Liver (tissue), 9 donors: ENCODE results near the gene SAYSD1. TPM values are rescaled to one million over a fixed set of nuclear protein-coding genes. Genes with fewer than 3 reads are reported as not detected.

Source experiments
- DNase-seq: peaks from one replicate; pipeline ENCODE4 v3.0.0-alpha.2; 2017; ENCODE audit warnings: low spot score
- H3K27ac ChIP-seq, 2 donors: one replicate each; pipeline ENCODE4 v1.7.0; 2013; ENCODE audit warnings: inconsistent platforms in 2 of 2, low read length in 2 of 2, control low read depth in 1 of 2, low read depth in 1 of 2, mild to moderate bottlenecking in 1 of 2
- H3K27me3 ChIP-seq, 4 donors: one replicate each; pipeline versions ENCODE4 v1.6.1 to v1.7.0; 2013; ENCODE audit warnings: low read length in 3 of 4, inconsistent platforms in 1 of 4, mild to moderate bottlenecking in 1 of 4, moderate library complexity in 1 of 4; ENCODE audit not compliant: control insufficient read depth in 4 of 4, insufficient read depth in 4 of 4
- H3K36me3 ChIP-seq, 4 donors: one replicate each; pipeline versions ENCODE4 v1.6.1 to v1.7.0; 2013; ENCODE audit warnings: low read length in 3 of 4, mild to moderate bottlenecking in 3 of 4, low read depth in 1 of 4, moderate library complexity in 1 of 4; ENCODE audit not compliant: control insufficient read depth in 4 of 4, insufficient read depth in 3 of 4
- H3K4me1 ChIP-seq, 4 donors: one replicate each; pipeline versions ENCODE4 v1.6.1 to v1.7.0; 2013; ENCODE audit warnings: low read length in 3 of 4, mild to moderate bottlenecking in 3 of 4, moderate library complexity in 1 of 4; ENCODE audit not compliant: control insufficient read depth in 4 of 4, insufficient read depth in 4 of 4
- H3K4me3 ChIP-seq, 3 donors: one replicate each; pipeline versions ENCODE4 v1.6.1 to v1.7.0; 2013; ENCODE audit warnings: low read length in 3 of 3, control low read depth in 1 of 3, low read depth in 1 of 3, mild to moderate bottlenecking in 1 of 3
- H3K9ac ChIP-seq, 2 donors: one replicate each; pipeline ENCODE4 v1.7.0; 2013; ENCODE audit warnings: low read length in 2 of 2, mild to moderate bottlenecking in 2 of 2, moderate library complexity in 2 of 2, control low read depth in 1 of 2, low read depth in 1 of 2
- H3K9me3 ChIP-seq, 4 donors: one replicate each; pipeline versions ENCODE4 v1.6.1 to v1.7.0; 2013; ENCODE audit warnings: low read length in 3 of 4; ENCODE audit not compliant: control insufficient read depth in 4 of 4
- ATF3 ChIP-seq: IDR thresholded peaks from 2 replicates; pipeline ENCODE4 v1.6.1; 2016; ENCODE audit warnings: antibody characterized with exemption
- CTCF ChIP-seq: fragments of 150-350 bp; IDR thresholded peaks from 2 replicates; pipeline ENCODE4 v1.5.1; 2017; ENCODE audit warnings: improper control_type of control experiment, low read depth, low read length; ENCODE audit not compliant: missing input control
- EGR1 ChIP-seq, 2 donors: IDR thresholded peaks; 2 replicates each; pipeline ENCODE4 v1.6.1; 2016 to 2018; ENCODE audit warnings: antibody characterized with exemption in 2 of 2, low read depth in 2 of 2
- FOXA1 ChIP-seq: IDR thresholded peaks from 2 replicates; pipeline ENCODE4 v1.6.1; 2016; ENCODE audit warnings: antibody characterized with exemption
- FOXA2 ChIP-seq: IDR thresholded peaks from 2 replicates; pipeline ENCODE4 v1.6.1; 2016; ENCODE audit warnings: antibody characterized with exemption
- GABPA ChIP-seq, 2 donors: IDR thresholded peaks in 1 of 2; conservative IDR thresholded peaks in 1 of 2; 2 replicates each; pipeline ENCODE4 v1.6.1; 2016; ENCODE audit warnings: antibody characterized with exemption in 2 of 2, mild to moderate bottlenecking in 1 of 2, moderate library complexity in 1 of 2
- HNF4A ChIP-seq, 2 donors: conservative IDR thresholded peaks; 2 replicates each; pipeline ENCODE4 v1.6.1; 2016; ENCODE audit warnings: antibody characterized with exemption in 2 of 2, mild to moderate bottlenecking in 2 of 2
- HNF4G ChIP-seq: IDR thresholded peaks from 2 replicates; pipeline ENCODE4 v1.6.1; 2016; ENCODE audit warnings: antibody characterized with exemption
- JUND ChIP-seq, 2 donors: IDR thresholded peaks; 2 replicates each; pipeline ENCODE4 v1.6.1; 2016; ENCODE audit warnings: antibody characterized with exemption in 2 of 2
- NR2F2 ChIP-seq: IDR thresholded peaks from 2 replicates; pipeline ENCODE4 v1.6.1; 2016; ENCODE audit warnings: antibody characterized with exemption
- RAD21 ChIP-seq, 2 donors: IDR thresholded peaks; 2 replicates each; pipeline ENCODE4 v1.6.1; 2016; ENCODE audit warnings: antibody characterized with exemption in 2 of 2, mild to moderate bottlenecking in 2 of 2
- REST ChIP-seq: IDR thresholded peaks from 2 replicates; pipeline ENCODE4 v1.6.1; 2016; ENCODE audit warnings: antibody characterized with exemption, mild to moderate bottlenecking
- RXRA ChIP-seq, 2 donors: IDR thresholded peaks; 2 replicates each; pipeline ENCODE4 v1.6.1; 2017 to 2018; ENCODE audit warnings: antibody characterized with exemption in 2 of 2, mild to moderate bottlenecking in 1 of 2
- SP1 ChIP-seq: IDR thresholded peaks from 2 replicates; pipeline ENCODE4 v1.6.1; 2018; ENCODE audit warnings: antibody characterized with exemption, mild to moderate bottlenecking
- TAF1 ChIP-seq: conservative IDR thresholded peaks from 2 replicates; pipeline ENCODE4 v1.6.1; 2016; ENCODE audit warnings: antibody characterized with exemption, mild to moderate bottlenecking
- YY1 ChIP-seq: IDR thresholded peaks from 2 replicates; pipeline ENCODE4 v1.6.1; 2016; ENCODE audit warnings: antibody characterized with exemption, mild to moderate bottlenecking
- ZBTB33 ChIP-seq: IDR thresholded peaks from 2 replicates; pipeline ENCODE4 v1.6.1; 2016; ENCODE audit warnings: antibody characterized with exemption
- WGBS: extraction: QIAGEN DNeasy Blood & Tissue Kit; methylation state at CpG from one replicate; pipeline ENCODE4 v1.1.7; 2013; 5-methylcytosine and 5-hydroxymethylcytosine counted together
- polyA plus RNA-seq, 2 donors: library from polyadenylated mRNA; stranded (reverse) in 1 of 2; unstranded in 1 of 2; fragments of 200-250 nt in 1 of 2; fragments of >200 nt in 1 of 2; fragmentation: Nextera tagmentation in 1 of 2; extraction: Ambion mirVana in 1 of 2; gene quantifications; one replicate each; pipeline versions ENCODE4 v1.2.1 to v1.2.3, GENCODE V29; 2013 to 2015
- total RNA-seq, 2 donors: library from RNA; depleted of rRNA; stranded (reverse); fragments of >200 nt; gene quantifications; one replicate each; pipeline ENCODE4 v1.2.3, GENCODE V29; 2014
- TF ChIP-seq, protein P1 (sequence below): IDR thresholded peaks from 2 replicates; pipeline ENCODE4 v1.6.1; 2016; ENCODE audit warnings: antibody characterized with exemption
- donor health status: healthy.
- donor health status: healthy.
- donor health status: healthy.
- donor health status: healthy.
- donor health status: healthy.

SAYSD1 gene
- total and polyA plus RNA-seq, 4 donors, result 6.5 to 12.2 (median 9.3) TPM

DNA sequence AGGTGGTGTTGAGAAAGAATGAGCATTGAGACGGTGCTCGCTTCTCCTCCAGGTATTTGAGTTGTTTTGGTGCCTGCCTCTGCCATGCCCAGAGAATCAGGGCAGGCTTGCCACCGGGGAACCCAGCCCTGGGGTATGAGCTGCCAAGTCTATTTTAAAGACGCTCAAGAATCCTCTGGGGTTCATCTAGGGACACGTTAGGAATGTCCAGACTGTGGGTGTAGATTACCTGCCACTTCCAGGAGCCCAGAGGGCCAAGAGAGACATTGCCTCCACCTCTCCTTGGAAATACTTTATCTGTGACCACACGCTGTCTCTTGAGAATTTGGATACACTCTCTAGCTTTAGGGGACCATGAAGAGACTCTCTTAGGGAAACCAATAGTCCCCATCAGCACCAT, 28.3 kb downstream of the SAYSD1 start:
- Histone ChIP-seq H3K9ac (no peak overlapping the region), H3K9me3 (no peaks in the 10 kb centered on the region), H3K27ac (no peak overlapping the region), H3K36me3 (no peaks in the 10 kb centered on the region), H3K27me3 (no peaks in the 10 kb centered on the region), H3K4me3 (no peak overlapping the region), H3K4me1 (no peaks in the 10 kb centered on the region)
- TF ChIP-seq ATF3 (no peak), NR2F2 (no peak), FOXA2 (no peak), GABPA (IDR thresholded peaks at IDR 0.05 in 1 of 2, conservative IDR thresholded peaks at IDR 0.05 in 1 of 2) (no peak), REST (no peak), YY1 (no peak), CTCF (no peak), RAD21 (IDR thresholded peaks at IDR 0.05) (no peak), HNF4G (no peak), ZBTB33 (no peak), HNF4A (conservative IDR thresholded peaks at IDR 0.05) (no peak), TAF1 (no peak), FOXA1 (no peak), JUND (IDR thresholded peaks at IDR 0.05) (no peak), SP1 (no peak)
- TF ChIP-seq, protein P1, sequence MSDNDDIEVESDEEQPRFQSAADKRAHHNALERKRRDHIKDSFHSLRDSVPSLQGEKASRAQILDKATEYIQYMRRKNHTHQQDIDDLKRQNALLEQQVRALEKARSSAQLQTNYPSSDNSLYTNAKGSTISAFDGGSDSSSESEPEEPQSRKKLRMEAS, result no peak
- DNase-seq, result no peak
- WGBS, result 75% methylated on average over 6 of the region's 6 CpGs

DNA sequence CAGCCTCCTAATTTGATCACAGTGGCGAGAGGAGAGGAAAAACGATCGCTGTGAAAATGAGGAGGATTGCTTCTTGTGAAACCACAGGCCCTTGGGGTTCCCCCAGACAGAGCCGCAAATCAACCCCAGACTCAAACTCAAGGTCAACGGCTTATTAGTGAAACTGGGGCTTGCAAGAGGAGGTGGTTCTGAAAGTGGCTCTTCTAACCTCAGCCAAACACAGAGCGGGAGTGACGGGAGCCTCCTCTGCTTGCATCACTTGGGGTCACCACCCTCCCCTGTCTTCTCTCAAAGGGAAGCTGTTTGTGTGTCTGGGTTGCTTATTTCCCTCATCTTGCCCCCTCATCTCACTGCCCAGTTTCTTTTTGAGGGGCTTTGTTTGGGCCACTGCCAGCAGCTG, 28.7 kb downstream of the SAYSD1 start:
- Histone ChIP-seq H3K27ac (no peak overlapping the region), H3K36me3 (no peaks in the 10 kb centered on the region), H3K4me3 (no peak overlapping the region), H3K9ac (no peak overlapping the region), H3K4me1 (no peaks in the 10 kb centered on the region), H3K27me3 (no peaks in the 10 kb centered on the region), H3K9me3 (no peaks in the 10 kb centered on the region)
- WGBS, result 76% methylated on average over 7 of the region's 7 CpGs
- TF ChIP-seq RAD21 (IDR thresholded peaks at IDR 0.05), result no peak
- no peak for TF ChIP-seq JUND (IDR thresholded peaks at IDR 0.05)
- no peak for TF ChIP-seq RXRA (IDR thresholded peaks at IDR 0.05)
- TF ChIP-seq EGR1 (IDR thresholded peaks at IDR 0.05; ENCODE audit: low read depth in 2 of 2), result no peak
- TF ChIP-seq ATF3, result no peak
- no peak for TF ChIP-seq GABPA (IDR thresholded peaks at IDR 0.05 in 1 of 2, conservative IDR thresholded peaks at IDR 0.05 in 1 of 2)
- no peak for DNase-seq
